ENCODE measurements around the gene PRKRIP1.

The PRKRIP1 gene

GRCh38 chr7:102426268-102427018 lies 30.3 kb downstream of the PRKRIP1 start:
- no peak for DNase-seq
- H3K4me3 ChIP-seq (ENCODE audit: low read depth, low read length), result no peak overlapping the region
- H3K36me3 ChIP-seq, result peaks cover 40% of the 10 kb centered on the region

DNA sequence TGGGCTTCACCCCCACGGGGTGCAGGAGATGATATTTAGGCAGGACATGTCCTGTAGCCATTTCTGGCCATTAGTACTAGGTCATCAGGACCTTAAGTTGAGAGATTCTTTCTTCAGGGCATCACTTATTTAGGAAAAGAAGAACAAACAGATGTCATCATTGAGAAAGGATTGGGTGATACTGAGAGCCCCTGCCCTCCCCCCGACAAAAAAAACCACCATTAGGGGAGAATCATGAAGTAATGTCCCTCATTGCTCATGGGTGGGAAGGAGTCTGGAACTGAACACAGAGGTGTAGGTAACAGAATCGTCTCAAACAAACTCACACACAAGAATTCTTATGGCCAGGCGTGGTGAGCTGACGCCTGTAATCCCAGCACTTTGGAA lies 30.8 kb downstream of the PRKRIP1 start:
- DNase-seq, result no peak
- H3K4me3 ChIP-seq (ENCODE audit: low read depth, low read length), result no peak overlapping the region
- no peaks in the 10 kb centered on the region for H3K27me3 ChIP-seq (ENCODE audit: insufficient read depth, low read depth, severe bottlenecking)
- TF ChIP-seq, protein P1, sequence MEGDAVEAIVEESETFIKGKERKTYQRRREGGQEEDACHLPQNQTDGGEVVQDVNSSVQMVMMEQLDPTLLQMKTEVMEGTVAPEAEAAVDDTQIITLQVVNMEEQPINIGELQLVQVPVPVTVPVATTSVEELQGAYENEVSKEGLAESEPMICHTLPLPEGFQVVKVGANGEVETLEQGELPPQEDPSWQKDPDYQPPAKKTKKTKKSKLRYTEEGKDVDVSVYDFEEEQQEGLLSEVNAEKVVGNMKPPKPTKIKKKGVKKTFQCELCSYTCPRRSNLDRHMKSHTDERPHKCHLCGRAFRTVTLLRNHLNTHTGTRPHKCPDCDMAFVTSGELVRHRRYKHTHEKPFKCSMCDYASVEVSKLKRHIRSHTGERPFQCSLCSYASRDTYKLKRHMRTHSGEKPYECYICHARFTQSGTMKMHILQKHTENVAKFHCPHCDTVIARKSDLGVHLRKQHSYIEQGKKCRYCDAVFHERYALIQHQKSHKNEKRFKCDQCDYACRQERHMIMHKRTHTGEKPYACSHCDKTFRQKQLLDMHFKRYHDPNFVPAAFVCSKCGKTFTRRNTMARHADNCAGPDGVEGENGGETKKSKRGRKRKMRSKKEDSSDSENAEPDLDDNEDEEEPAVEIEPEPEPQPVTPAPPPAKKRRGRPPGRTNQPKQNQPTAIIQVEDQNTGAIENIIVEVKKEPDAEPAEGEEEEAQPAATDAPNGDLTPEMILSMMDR (IDR thresholded peaks at IDR 0.05; ENCODE audit: low read depth, low read length), result no peak
- H3K36me3 ChIP-seq, result peaks cover 37% of the 10 kb centered on the region
- no peaks in the 10 kb centered on the region for H3K9me3 ChIP-seq (ENCODE audit: severe bottlenecking)
- peak overlapping the region; percentile 90 for H3K27ac ChIP-seq

More at GRCh38 chr7:102426268-102427018, 30.3 kb downstream of the PRKRIP1 start:
- H3K27me3 ChIP-seq (ENCODE audit: insufficient read depth, low read depth, severe bottlenecking), result no peaks in the 10 kb centered on the region
- H3K27ac ChIP-seq, result peak overlapping the region; percentile 90
- TF ChIP-seq, protein P1 (IDR thresholded peaks at IDR 0.05; ENCODE audit: low read depth, low read length), result no peak
- no peaks in the 10 kb centered on the region for H3K9me3 ChIP-seq (ENCODE audit: severe bottlenecking)

- no peaks in the 10 kb centered on the region for H3K9me3 ChIP-seq (ENCODE audit: severe bottlenecking)
- no peak for DNase-seq
- H3K27ac ChIP-seq, result no peak overlapping the region
- peaks cover 34% of the 10 kb centered on the region for H3K36me3 ChIP-seq
- H3K4me3 ChIP-seq (ENCODE audit: low read depth, low read length), result no peak overlapping the region
- TF ChIP-seq, protein P1 (IDR thresholded peaks at IDR 0.05; ENCODE audit: low read depth, low read length), result no peak
- no peaks in the 10 kb centered on the region for H3K27me3 ChIP-seq (ENCODE audit: insufficient read depth, low read depth, severe bottlenecking)
Measured at GRCh38 chr7:102429141-102429899, 33.2 kb downstream of the PRKRIP1 start.

- peak; percentile 53 for DNase-seq
- Histone ChIP-seq H3K36me3 (peaks cover 24% of the 10 kb centered on the region), H3K27ac (peak overlapping the region; percentile 82), H3K27me3 (ENCODE audit: insufficient read depth, low read depth, severe bottlenecking) (no peaks in the 10 kb centered on the region), H3K9me3 (ENCODE audit: severe bottlenecking) (no peaks in the 10 kb centered on the region), H3K4me3 (ENCODE audit: low read depth, low read length) (peak overlapping the region; percentile 17)
- TF ChIP-seq, protein P1 (IDR thresholded peaks at IDR 0.05; ENCODE audit: low read depth, low read length), result no peak
Measured at GRCh38 chr7:102431617-102432298, 35.6 kb downstream of the PRKRIP1 start.

DNA sequence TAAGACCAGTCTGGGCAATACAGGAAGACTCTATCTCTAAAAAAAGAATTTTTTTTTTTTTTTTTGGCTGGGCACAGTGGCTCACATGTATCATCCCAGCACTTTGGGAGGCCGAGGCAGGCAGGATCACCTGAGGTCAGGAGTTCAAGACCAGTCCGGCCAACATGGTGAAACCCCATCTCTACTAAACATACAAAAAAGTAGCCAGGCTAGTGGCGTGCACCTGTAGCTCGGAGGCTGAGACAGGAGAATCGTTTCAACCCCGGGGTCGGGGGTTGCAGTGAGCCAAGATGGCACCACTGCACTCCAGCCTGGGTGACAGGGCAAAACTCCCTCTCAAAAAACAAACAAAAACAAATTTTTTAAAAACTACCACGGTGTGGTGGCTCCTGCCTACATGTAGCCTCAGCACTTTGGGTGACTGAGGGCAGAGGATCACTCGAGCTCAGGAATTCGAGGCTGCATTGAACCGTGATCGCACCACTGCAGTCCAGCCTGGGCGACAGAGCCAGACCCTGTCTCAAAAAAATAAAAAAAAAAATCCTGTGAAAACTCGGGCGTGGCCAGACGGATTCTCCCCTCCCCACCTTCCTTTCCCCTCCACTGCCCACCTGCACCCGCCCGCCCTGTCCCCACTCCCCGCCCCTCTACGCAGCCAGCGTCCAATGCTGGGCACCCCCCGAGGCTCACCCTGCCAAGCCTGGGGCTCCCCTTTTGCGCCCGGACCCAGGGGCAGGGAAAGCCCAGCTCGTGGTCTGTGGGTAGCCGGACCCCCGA lies 36.5 kb downstream of the PRKRIP1 start:
- peak overlapping the region; percentile 82 for H3K27ac ChIP-seq
- peak; percentile 39 for DNase-seq
- H3K4me3 ChIP-seq (ENCODE audit: low read depth, low read length), result peak overlapping the region; percentile 62

More for the DNA sequence above, 36.5 kb downstream of the PRKRIP1 start:
- no peaks in the 10 kb centered on the region for H3K27me3 ChIP-seq (ENCODE audit: insufficient read depth, low read depth, severe bottlenecking)
- no peaks in the 10 kb centered on the region for H3K9me3 ChIP-seq (ENCODE audit: severe bottlenecking)
- TF ChIP-seq, protein P1 (IDR thresholded peaks at IDR 0.05; ENCODE audit: low read depth, low read length), result no peak
- H3K36me3 ChIP-seq, result peaks cover 15% of the 10 kb centered on the region
